Liver (tissue), 9 donors: ENCODE results near the gene KIAA0513. TPM values are rescaled to one million over a fixed set of nuclear protein-coding genes. Genes with fewer than 3 reads are reported as not detected.

Experiments
- DNase-seq: peaks from one replicate; pipeline ENCODE4 v3.0.0-alpha.2; 2017; ENCODE audit warnings: low spot score
- H3K27ac ChIP-seq, 2 donors: one replicate each; pipeline ENCODE4 v1.7.0; 2013; ENCODE audit warnings: inconsistent platforms in 2 of 2, low read length in 2 of 2, control low read depth in 1 of 2, low read depth in 1 of 2, mild to moderate bottlenecking in 1 of 2
- H3K27me3 ChIP-seq, 4 donors: one replicate each; pipeline versions ENCODE4 v1.6.1 to v1.7.0; 2013; ENCODE audit warnings: low read length in 3 of 4, inconsistent platforms in 1 of 4, mild to moderate bottlenecking in 1 of 4, moderate library complexity in 1 of 4; ENCODE audit not compliant: control insufficient read depth in 4 of 4, insufficient read depth in 4 of 4
- H3K36me3 ChIP-seq, 4 donors: one replicate each; pipeline versions ENCODE4 v1.6.1 to v1.7.0; 2013; ENCODE audit warnings: low read length in 3 of 4, mild to moderate bottlenecking in 3 of 4, low read depth in 1 of 4, moderate library complexity in 1 of 4; ENCODE audit not compliant: control insufficient read depth in 4 of 4, insufficient read depth in 3 of 4
- H3K4me1 ChIP-seq, 4 donors: one replicate each; pipeline versions ENCODE4 v1.6.1 to v1.7.0; 2013; ENCODE audit warnings: low read length in 3 of 4, mild to moderate bottlenecking in 3 of 4, moderate library complexity in 1 of 4; ENCODE audit not compliant: control insufficient read depth in 4 of 4, insufficient read depth in 4 of 4
- H3K4me3 ChIP-seq, 3 donors: one replicate each; pipeline versions ENCODE4 v1.6.1 to v1.7.0; 2013; ENCODE audit warnings: low read length in 3 of 3, control low read depth in 1 of 3, low read depth in 1 of 3, mild to moderate bottlenecking in 1 of 3
- H3K9ac ChIP-seq, 2 donors: one replicate each; pipeline ENCODE4 v1.7.0; 2013; ENCODE audit warnings: low read length in 2 of 2, mild to moderate bottlenecking in 2 of 2, moderate library complexity in 2 of 2, control low read depth in 1 of 2, low read depth in 1 of 2
- H3K9me3 ChIP-seq, 4 donors: one replicate each; pipeline versions ENCODE4 v1.6.1 to v1.7.0; 2013; ENCODE audit warnings: low read length in 3 of 4; ENCODE audit not compliant: control insufficient read depth in 4 of 4
- ATF3 ChIP-seq: IDR thresholded peaks from 2 replicates; pipeline ENCODE4 v1.6.1; 2016; ENCODE audit warnings: antibody characterized with exemption
- CTCF ChIP-seq: fragments of 150-350 bp; IDR thresholded peaks from 2 replicates; pipeline ENCODE4 v1.5.1; 2017; ENCODE audit warnings: improper control_type of control experiment, low read depth, low read length; ENCODE audit not compliant: missing input control
- EGR1 ChIP-seq, 2 donors: IDR thresholded peaks; 2 replicates each; pipeline ENCODE4 v1.6.1; 2016 to 2018; ENCODE audit warnings: antibody characterized with exemption in 2 of 2, low read depth in 2 of 2
- FOXA1 ChIP-seq: IDR thresholded peaks from 2 replicates; pipeline ENCODE4 v1.6.1; 2016; ENCODE audit warnings: antibody characterized with exemption
- FOXA2 ChIP-seq: IDR thresholded peaks from 2 replicates; pipeline ENCODE4 v1.6.1; 2016; ENCODE audit warnings: antibody characterized with exemption
- GABPA ChIP-seq, 2 donors: IDR thresholded peaks in 1 of 2; conservative IDR thresholded peaks in 1 of 2; 2 replicates each; pipeline ENCODE4 v1.6.1; 2016; ENCODE audit warnings: antibody characterized with exemption in 2 of 2, mild to moderate bottlenecking in 1 of 2, moderate library complexity in 1 of 2
- HNF4A ChIP-seq, 2 donors: conservative IDR thresholded peaks; 2 replicates each; pipeline ENCODE4 v1.6.1; 2016; ENCODE audit warnings: antibody characterized with exemption in 2 of 2, mild to moderate bottlenecking in 2 of 2
- HNF4G ChIP-seq: IDR thresholded peaks from 2 replicates; pipeline ENCODE4 v1.6.1; 2016; ENCODE audit warnings: antibody characterized with exemption
- JUND ChIP-seq, 2 donors: IDR thresholded peaks; 2 replicates each; pipeline ENCODE4 v1.6.1; 2016; ENCODE audit warnings: antibody characterized with exemption in 2 of 2
- MAX ChIP-seq: IDR thresholded peaks from 2 replicates; pipeline ENCODE4 v1.6.1; 2016; ENCODE audit warnings: antibody characterized with exemption
- NR2F2 ChIP-seq: IDR thresholded peaks from 2 replicates; pipeline ENCODE4 v1.6.1; 2016; ENCODE audit warnings: antibody characterized with exemption
- RAD21 ChIP-seq, 2 donors: IDR thresholded peaks; 2 replicates each; pipeline ENCODE4 v1.6.1; 2016; ENCODE audit warnings: antibody characterized with exemption in 2 of 2, mild to moderate bottlenecking in 2 of 2
- REST ChIP-seq: IDR thresholded peaks from 2 replicates; pipeline ENCODE4 v1.6.1; 2016; ENCODE audit warnings: antibody characterized with exemption, mild to moderate bottlenecking
- RXRA ChIP-seq, 2 donors: IDR thresholded peaks; 2 replicates each; pipeline ENCODE4 v1.6.1; 2017 to 2018; ENCODE audit warnings: antibody characterized with exemption in 2 of 2, mild to moderate bottlenecking in 1 of 2
- SP1 ChIP-seq: IDR thresholded peaks from 2 replicates; pipeline ENCODE4 v1.6.1; 2018; ENCODE audit warnings: antibody characterized with exemption, mild to moderate bottlenecking
- TAF1 ChIP-seq: conservative IDR thresholded peaks from 2 replicates; pipeline ENCODE4 v1.6.1; 2016; ENCODE audit warnings: antibody characterized with exemption, mild to moderate bottlenecking
- YY1 ChIP-seq: IDR thresholded peaks from 2 replicates; pipeline ENCODE4 v1.6.1; 2016; ENCODE audit warnings: antibody characterized with exemption, mild to moderate bottlenecking
- ZBTB33 ChIP-seq: IDR thresholded peaks from 2 replicates; pipeline ENCODE4 v1.6.1; 2016; ENCODE audit warnings: antibody characterized with exemption
- WGBS: extraction: QIAGEN DNeasy Blood & Tissue Kit; methylation state at CpG from one replicate; pipeline ENCODE4 v1.1.7; 2013; 5-methylcytosine and 5-hydroxymethylcytosine counted together
- polyA plus RNA-seq, 2 donors: library from polyadenylated mRNA; stranded (reverse) in 1 of 2; unstranded in 1 of 2; fragments of 200-250 nt in 1 of 2; fragments of >200 nt in 1 of 2; fragmentation: Nextera tagmentation in 1 of 2; extraction: Ambion mirVana in 1 of 2; gene quantifications; one replicate each; pipeline versions ENCODE4 v1.2.1 to v1.2.3, GENCODE V29; 2013 to 2015
- total RNA-seq, 2 donors: library from RNA; depleted of rRNA; stranded (reverse); fragments of >200 nt; gene quantifications; one replicate each; pipeline ENCODE4 v1.2.3, GENCODE V29; 2014
- donor health status: healthy.
- donor health status: healthy.
- donor health status: healthy.
- donor health status: healthy.
- donor health status: healthy.

The KIAA0513 gene
- total and polyA plus RNA-seq, 4 donors: 1.5 to 5.9 (median 2.9) TPM

GRCh38 chr16:85111184-85111583 lies 83.6 kb downstream of the KIAA0513 start:
- Histone ChIP-seq H3K36me3 (no peaks in the 10 kb centered on the region), H3K27me3 (no peaks in the 10 kb centered on the region), H3K4me1 (peaks cover 0 to 7% (median 6%) of the 10 kb centered on the region in 4 donors), H3K9ac (no peak overlapping the region), H3K27ac (no peak overlapping the region), H3K4me3 (no peak overlapping the region), H3K9me3 (no peaks in the 10 kb centered on the region)
- TF ChIP-seq ATF3 (no peak), CTCF (no peak), HNF4G (no peak), MAX (no peak)
- 88% methylated on average over 9 of the region's 9 CpGs for WGBS
- DNase-seq: no peak

GRCh38 chr16:85112364-85112763 lies 84.8 kb downstream of the KIAA0513 start, which contains the start of gene CIBAR2:
TSS of gene CIBAR2 (minus strand) at chr16:85112472. CDS start at chr16:85112352, 120 bp downstream.
- H3K9ac ChIP-seq: no peak within 1 kb of the TSS
- H3K27ac ChIP-seq: no peak within 1 kb of the TSS
- no peaks in the 10 kb centered on the region for H3K27me3 ChIP-seq
- WGBS: 78% methylated on average over 15 of the region's 15 CpGs
- no peaks in the 10 kb centered on the region for H3K36me3 ChIP-seq
- H3K4me3 ChIP-seq: no peak within 1 kb of the TSS
- no peak for DNase-seq
- peaks cover 0 to 7% (median 6%) of the 10 kb centered on the region in 4 donors for H3K4me1 ChIP-seq
- no peaks in the 10 kb centered on the region for H3K9me3 ChIP-seq
- TF ChIP-seq ATF3 (no peak), HNF4G (no peak), FOXA2 (no peak), ZBTB33 (no peak), HNF4A (conservative IDR thresholded peaks at IDR 0.05) (no peak), REST (no peak), MAX (no peak), NR2F2 (no peak), CTCF (no peak), EGR1 (IDR thresholded peaks at IDR 0.05; ENCODE audit: low read depth in 2 of 2) (no peak), YY1 (no peak), GABPA (IDR thresholded peaks at IDR 0.05 in 1 of 2, conservative IDR thresholded peaks at IDR 0.05 in 1 of 2) (no peak), TAF1 (no peak), FOXA1 (no peak), JUND (IDR thresholded peaks at IDR 0.05) (no peak), RAD21 (IDR thresholded peaks at IDR 0.05) (no peak), RXRA (IDR thresholded peaks at IDR 0.05) (no peak), SP1 (no peak)
